BE2C (cell line): ENCODE data around the gene C1R.

Experiments
- DNase-seq: peaks from one replicate; pipeline ENCODE4 v3.0.0-alpha.2; 2020
- H3K27me3 ChIP-seq: fragments of 250-450 bp; sonication (Bioruptor Pico); 2 replicates; pipeline ENCODE4 v1.5.1; 2020; ENCODE audit warnings: mild to moderate bottlenecking
- H3K36me3 ChIP-seq: fragments of 250-450 bp; sonication (Bioruptor Pico); 2 replicates; pipeline ENCODE4 v1.5.1; 2020; ENCODE audit warnings: mild to moderate bottlenecking
- H3K4me1 ChIP-seq: fragments of 250-450 bp; sonication (Bioruptor Pico); 2 replicates; pipeline ENCODE4 v1.5.1; 2020
- H3K4me3 ChIP-seq: 2 replicates; pipeline ENCODE4 v1.5.1; 2011; ENCODE audit warnings: low read depth, low read length
- H3K9me3 ChIP-seq: fragments of 250-450 bp; sonication (Bioruptor Pico); 2 replicates; pipeline ENCODE4 v1.5.1; 2020
- CTCF ChIP-seq: IDR thresholded peaks from 2 replicates; pipeline ENCODE4 v1.5.1; 2012; ENCODE audit warnings: mild to moderate bottlenecking, low read depth, low read length

Gene C1R

GRCh38 chr12:7114851-7115250 lies 22.6 kb upstream of the C1R start:
- TF ChIP-seq CTCF, result no peak
- Histone ChIP-seq H3K36me3 (no peaks in the 10 kb centered on the region), H3K9me3 (no peaks in the 10 kb centered on the region), H3K4me3 (no peak overlapping the region), H3K4me1 (no peaks in the 10 kb centered on the region), H3K27me3 (no peaks in the 10 kb centered on the region)
- DNase-seq, result no peak

- Histone ChIP-seq H3K4me3 (no peak overlapping the region), H3K36me3 (no peaks in the 10 kb centered on the region), H3K27me3 (no peaks in the 10 kb centered on the region), H3K4me1 (no peaks in the 10 kb centered on the region), H3K9me3 (no peaks in the 10 kb centered on the region)
- no peak for DNase-seq
- no peak for TF ChIP-seq CTCF
Observed at GRCh38 chr12:7114008-7114407, 21.8 kb upstream of the C1R start.

GRCh38 chr12:7113389-7113871 lies 21.2 kb upstream of the C1R start:
- Histone ChIP-seq H3K9me3 (no peaks in the 10 kb centered on the region), H3K27me3 (no peaks in the 10 kb centered on the region), H3K4me1 (no peaks in the 10 kb centered on the region), H3K4me3 (no peak overlapping the region), H3K36me3 (no peaks in the 10 kb centered on the region)
- TF ChIP-seq CTCF, result peak; percentile 89
- DNase-seq, result no peak

GRCh38 chr12:7112041-7112440 lies 19.8 kb upstream of the C1R start:
- Histone ChIP-seq H3K4me3 (no peak overlapping the region), H3K36me3 (no peaks in the 10 kb centered on the region), H3K9me3 (no peaks in the 10 kb centered on the region), H3K27me3 (no peaks in the 10 kb centered on the region), H3K4me1 (no peaks in the 10 kb centered on the region)
- no peak for TF ChIP-seq CTCF
- no peak for DNase-seq

- no peak for TF ChIP-seq CTCF
- H3K36me3 ChIP-seq, result no peaks in the 10 kb centered on the region
- no peaks in the 10 kb centered on the region for H3K9me3 ChIP-seq
- no peaks in the 10 kb centered on the region for H3K27me3 ChIP-seq
- H3K4me1 ChIP-seq, result no peaks in the 10 kb centered on the region
- no peak for DNase-seq
- no peak overlapping the region for H3K4me3 ChIP-seq
Observed at GRCh38 chr12:7110661-7111060, 18.4 kb upstream of the C1R start.

GRCh38 chr12:7109572-7109920 lies 17.3 kb upstream of the C1R start:
- no peak overlapping the region for H3K4me3 ChIP-seq
- no peak for DNase-seq
- H3K36me3 ChIP-seq, result no peaks in the 10 kb centered on the region
- H3K27me3 ChIP-seq, result no peaks in the 10 kb centered on the region
- H3K9me3 ChIP-seq, result no peaks in the 10 kb centered on the region
- no peak for TF ChIP-seq CTCF
- H3K4me1 ChIP-seq, result no peaks in the 10 kb centered on the region
